Measurements from ENCODE around the gene SLC6A1. TPM values are rescaled to one million over a fixed set of nuclear protein-coding genes. Genes with fewer than 3 reads are reported as not detected.
A peak's percentile ranks its signal among the peaks of the same experiment; 100 is the strongest.

SLC6A1 gene
- 5.3 TPM for total RNA-seq
- 50.0 TPM for polyA plus RNA-seq
- long read RNA-seq, donor 1 = 0 reads
- long read RNA-seq, donor 2, full-length matches to known transcripts = 10 of 10 reads
- long read RNA-seq, donor 2, partial matches to known transcripts = 0 of 10 reads
- long read RNA-seq, donor 2, other reads (novel, unspliced or antisense) = 0 of 10 reads
- long read RNA-seq, donor 3, full-length matches to known transcripts = 3 of 3 reads
- long read RNA-seq, donor 3, partial matches to known transcripts = 0 of 3 reads
- long read RNA-seq, donor 3, other reads (novel, unspliced or antisense) = 0 of 3 reads
- long read RNA-seq, donor 4, full-length matches to known transcripts = 1 of 1 reads
- long read RNA-seq, donor 4, partial matches to known transcripts = 0 of 1 reads
- long read RNA-seq, donor 4, other reads (novel, unspliced or antisense) = 0 of 1 reads
- long read RNA-seq, donor 5, full-length matches to known transcripts = 5 of 5 reads
- long read RNA-seq, donor 5, partial matches to known transcripts = 0 of 5 reads
- long read RNA-seq, donor 5, other reads (novel, unspliced or antisense) = 0 of 5 reads
- long read RNA-seq, donor 6 = 0 reads
- long read RNA-seq, donor 7, full-length matches to known transcripts = 1 of 1 reads
- long read RNA-seq, donor 7, partial matches to known transcripts = 0 of 1 reads
- long read RNA-seq, donor 7, other reads (novel, unspliced or antisense) = 0 of 1 reads
- long read RNA-seq, donor 8, full-length matches to known transcripts = 4 of 4 reads
- long read RNA-seq, donor 8, partial matches to known transcripts = 0 of 4 reads
- long read RNA-seq, donor 8, other reads (novel, unspliced or antisense) = 0 of 4 reads
- long read RNA-seq, donor 9, full-length matches to known transcripts = 2 of 2 reads
- long read RNA-seq, donor 9, partial matches to known transcripts = 0 of 2 reads
- long read RNA-seq, donor 9, other reads (novel, unspliced or antisense) = 0 of 2 reads
- long read RNA-seq, donor 10, full-length matches to known transcripts = 1 of 1 reads
- long read RNA-seq, donor 10, partial matches to known transcripts = 0 of 1 reads
- long read RNA-seq, donor 10, other reads (novel, unspliced or antisense) = 0 of 1 reads

DNA sequence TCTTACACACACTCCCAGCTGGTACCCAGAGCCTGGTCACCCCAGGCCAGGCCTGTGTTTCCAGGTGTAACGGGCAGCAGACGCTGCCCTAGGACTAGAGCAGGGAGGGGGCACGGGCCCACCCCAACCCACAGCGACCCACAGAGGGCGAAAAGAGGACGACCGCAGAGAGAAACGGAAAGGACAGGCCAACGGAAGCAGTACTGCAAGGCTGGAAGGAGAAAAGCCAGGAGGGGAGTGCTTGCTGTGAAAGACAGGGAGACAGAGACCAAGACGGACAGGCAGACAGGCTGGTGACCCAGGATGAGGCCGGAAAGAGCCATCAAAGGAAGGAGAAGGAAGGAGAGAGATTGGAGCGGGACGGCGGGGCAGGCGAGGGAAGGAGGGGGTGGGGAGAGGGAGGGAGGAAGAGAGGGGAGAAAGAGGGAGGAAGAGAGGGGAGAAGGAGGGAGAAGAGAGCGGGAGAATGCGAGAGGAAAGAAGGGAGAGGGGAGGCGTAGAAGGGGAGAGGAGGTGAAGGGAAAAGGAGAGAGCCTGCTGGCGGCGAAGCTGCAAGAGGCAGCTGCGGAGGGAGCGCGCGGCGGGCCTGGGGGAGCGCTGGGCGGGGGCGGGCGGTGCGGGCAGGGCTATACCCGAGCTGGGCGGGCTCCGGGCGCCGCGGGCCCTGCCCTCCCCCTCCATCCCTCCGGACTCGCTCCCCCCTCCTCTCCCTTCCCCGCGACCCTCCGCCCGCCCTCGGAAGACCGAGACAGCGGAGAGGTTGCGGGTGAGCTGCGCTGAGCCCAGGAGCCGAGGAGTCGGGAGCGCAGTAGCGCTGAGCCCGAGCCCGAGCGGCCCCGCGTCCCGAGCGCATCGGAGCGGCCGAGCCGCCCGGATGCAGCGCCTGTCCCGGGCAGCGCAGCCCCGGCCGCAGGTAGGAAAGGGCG is at the start of gene SLC6A1:
SLC6A1 (plus strand) TSS at position 732 of the 926 bp plus-strand sequence. CDS start 24,464 bp downstream, outside the sequence.
- Histone ChIP-seq H3K4me1 (ENCODE audit: control insufficient read depth in 2 of 2, insufficient read depth in 2 of 2, low read length in 2 of 2) (no peaks in the 10 kb centered on the region), H3K4me3 (ENCODE audit: low read length in 2 of 2) (peak within 1 kb of the TSS; percentile 18 to 22), H3K36me3 (ENCODE audit: control insufficient read depth in 2 of 2, insufficient read depth in 2 of 2, low read length in 1 of 2) (no peaks in the 10 kb centered on the region), H3K9me3 (ENCODE audit: control insufficient read depth in 2 of 2, insufficient read depth in 1 of 2, low read length in 1 of 2) (no peaks in the 10 kb centered on the region), H3K27me3 (ENCODE audit: control insufficient read depth in 2 of 2, insufficient read depth in 1 of 2, low read length in 1 of 2) (peaks cover 34 to 56% of the 10 kb centered on the region in 2 donors), H3K27ac (ENCODE audit: low read depth in 1 of 2, low read length in 1 of 2) (no peak within 1 kb of the TSS)
- WGBS = 2% methylated on average over 69 of the region's 69 CpGs
- no peak for DNase-seq (ENCODE audit: low read depth in 6 of 9, low spot score in 9 of 9)

DNA sequence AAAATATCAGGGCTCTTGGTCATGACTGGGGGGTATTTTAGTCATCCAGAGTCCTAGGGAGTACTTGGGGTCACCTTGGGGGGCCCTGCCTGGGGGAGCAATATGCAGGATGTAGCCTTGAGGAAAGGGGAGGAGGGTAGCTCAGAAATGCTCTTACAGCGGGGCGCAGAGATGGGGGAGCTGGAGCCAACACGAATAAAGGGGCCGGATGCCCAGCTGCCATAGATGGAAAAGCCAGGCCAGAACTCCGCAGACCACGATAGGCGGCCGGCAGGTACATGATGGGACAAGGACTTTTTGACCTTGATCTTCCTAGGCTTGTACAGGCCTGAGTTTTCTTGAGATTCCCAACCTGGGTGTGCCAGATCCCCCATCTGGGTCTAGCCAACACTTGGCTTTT is 47.7 kb upstream of the SLC6A1 start:
- Histone ChIP-seq H3K4me1 (ENCODE audit: control insufficient read depth in 2 of 2, insufficient read depth in 2 of 2, low read length in 2 of 2) (no peaks in the 10 kb centered on the region), H3K36me3 (ENCODE audit: control insufficient read depth in 2 of 2, insufficient read depth in 2 of 2, low read length in 1 of 2) (no peaks in the 10 kb centered on the region), H3K27me3 (ENCODE audit: control insufficient read depth in 2 of 2, insufficient read depth in 1 of 2, low read length in 1 of 2) (no peaks in the 10 kb centered on the region), H3K9me3 (ENCODE audit: control insufficient read depth in 2 of 2, insufficient read depth in 1 of 2, low read length in 1 of 2) (no peaks in the 10 kb centered on the region), H3K27ac (ENCODE audit: low read depth in 1 of 2, low read length in 1 of 2) (no peak overlapping the region), H3K4me3 (ENCODE audit: low read length in 2 of 2) (no peak overlapping the region)
- 94% methylated on average over 8 of the region's 8 CpGs for WGBS
- no peak for DNase-seq (ENCODE audit: low read depth in 6 of 9, low spot score in 9 of 9)

GRCh38 chr3:10945683-10946287 is 46.8 kb upstream of the SLC6A1 start:
- Histone ChIP-seq H3K9me3 (ENCODE audit: control insufficient read depth in 2 of 2, insufficient read depth in 1 of 2, low read length in 1 of 2) (no peaks in the 10 kb centered on the region), H3K27me3 (ENCODE audit: control insufficient read depth in 2 of 2, insufficient read depth in 1 of 2, low read length in 1 of 2) (no peaks in the 10 kb centered on the region), H3K4me3 (ENCODE audit: low read length in 2 of 2) (no peak overlapping the region), H3K27ac (ENCODE audit: low read depth in 1 of 2, low read length in 1 of 2) (no peak overlapping the region), H3K36me3 (ENCODE audit: control insufficient read depth in 2 of 2, insufficient read depth in 2 of 2, low read length in 1 of 2) (no peaks in the 10 kb centered on the region), H3K4me1 (ENCODE audit: control insufficient read depth in 2 of 2, insufficient read depth in 2 of 2, low read length in 2 of 2) (no peaks in the 10 kb centered on the region)
- DNase-seq (ENCODE audit: low read depth in 6 of 9, low spot score in 9 of 9) = peak in 8 of 9 donors; percentile 16 to 63 (median 51)
- 47% methylated on average over 8 of the region's 8 CpGs for WGBS

DNA sequence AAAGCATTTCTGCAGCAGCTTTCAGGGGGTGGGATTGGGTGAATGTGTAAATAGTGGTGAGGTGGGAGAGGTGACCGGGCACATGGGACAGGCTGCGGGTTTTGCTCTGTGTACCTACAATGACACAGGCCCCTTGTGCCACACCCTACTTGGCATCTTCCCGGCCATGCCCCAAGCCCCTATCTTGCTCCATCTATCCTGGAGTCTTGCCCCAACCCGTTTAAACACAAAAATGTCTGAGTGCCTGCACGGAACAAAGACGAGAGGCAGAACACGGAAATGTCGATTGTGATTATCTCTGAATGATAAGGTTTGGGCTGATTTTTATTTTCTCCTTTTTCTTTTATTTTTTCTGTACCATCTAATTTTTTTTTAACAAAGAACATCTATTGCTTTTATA is 46.0 kb upstream of the SLC6A1 start:
- H3K4me3 ChIP-seq (ENCODE audit: low read length in 2 of 2) = no peak overlapping the region
- no peaks in the 10 kb centered on the region for H3K4me1 ChIP-seq (ENCODE audit: control insufficient read depth in 2 of 2, insufficient read depth in 2 of 2, low read length in 2 of 2)
- no peaks in the 10 kb centered on the region for H3K9me3 ChIP-seq (ENCODE audit: control insufficient read depth in 2 of 2, insufficient read depth in 1 of 2, low read length in 1 of 2)
- H3K27ac ChIP-seq (ENCODE audit: low read depth in 1 of 2, low read length in 1 of 2) = no peak overlapping the region
- DNase-seq (ENCODE audit: low read depth in 6 of 9, low spot score in 9 of 9) = no peak
- no peaks in the 10 kb centered on the region for H3K27me3 ChIP-seq (ENCODE audit: control insufficient read depth in 2 of 2, insufficient read depth in 1 of 2, low read length in 1 of 2)
- H3K36me3 ChIP-seq (ENCODE audit: control insufficient read depth in 2 of 2, insufficient read depth in 2 of 2, low read length in 1 of 2) = no peaks in the 10 kb centered on the region
- WGBS = 84% methylated on average over 8 of the region's 8 CpGs

GRCh38 chr3:10948326-10948725 is 44.2 kb upstream of the SLC6A1 start:
- WGBS = 65% methylated on average over 6 of the region's 6 CpGs
- Histone ChIP-seq H3K4me3 (ENCODE audit: low read length in 2 of 2) (no peak overlapping the region), H3K9me3 (ENCODE audit: control insufficient read depth in 2 of 2, insufficient read depth in 1 of 2, low read length in 1 of 2) (no peaks in the 10 kb centered on the region), H3K4me1 (ENCODE audit: control insufficient read depth in 2 of 2, insufficient read depth in 2 of 2, low read length in 2 of 2) (no peaks in the 10 kb centered on the region), H3K27ac (ENCODE audit: low read depth in 1 of 2, low read length in 1 of 2) (no peak overlapping the region), H3K36me3 (ENCODE audit: control insufficient read depth in 2 of 2, insufficient read depth in 2 of 2, low read length in 1 of 2) (no peaks in the 10 kb centered on the region), H3K27me3 (ENCODE audit: control insufficient read depth in 2 of 2, insufficient read depth in 1 of 2, low read length in 1 of 2) (no peaks in the 10 kb centered on the region)
- no peak for DNase-seq (ENCODE audit: low read depth in 6 of 9, low spot score in 9 of 9)

GRCh38 chr3:10949197-10949596 is 43.4 kb upstream of the SLC6A1 start:
- H3K9me3 ChIP-seq (ENCODE audit: control insufficient read depth in 2 of 2, insufficient read depth in 1 of 2, low read length in 1 of 2) = no peaks in the 10 kb centered on the region
- no peaks in the 10 kb centered on the region for H3K27me3 ChIP-seq (ENCODE audit: control insufficient read depth in 2 of 2, insufficient read depth in 1 of 2, low read length in 1 of 2)
- no peak for DNase-seq (ENCODE audit: low read depth in 6 of 9, low spot score in 9 of 9)
- no peaks in the 10 kb centered on the region for H3K36me3 ChIP-seq (ENCODE audit: control insufficient read depth in 2 of 2, insufficient read depth in 2 of 2, low read length in 1 of 2)
- no peak overlapping the region for H3K27ac ChIP-seq (ENCODE audit: low read depth in 1 of 2, low read length in 1 of 2)
- H3K4me1 ChIP-seq (ENCODE audit: control insufficient read depth in 2 of 2, insufficient read depth in 2 of 2, low read length in 2 of 2) = no peaks in the 10 kb centered on the region
- no peak overlapping the region for H3K4me3 ChIP-seq (ENCODE audit: low read length in 2 of 2)
- 89% methylated on average over 19 of the region's 19 CpGs for WGBS

GRCh38 chr3:10950476-10951294 is 41.9 kb upstream of the SLC6A1 start:
- Histone ChIP-seq H3K9me3 (ENCODE audit: control insufficient read depth in 2 of 2, insufficient read depth in 1 of 2, low read length in 1 of 2) (no peaks in the 10 kb centered on the region), H3K4me1 (ENCODE audit: control insufficient read depth in 2 of 2, insufficient read depth in 2 of 2, low read length in 2 of 2) (no peaks in the 10 kb centered on the region), H3K36me3 (ENCODE audit: control insufficient read depth in 2 of 2, insufficient read depth in 2 of 2, low read length in 1 of 2) (no peaks in the 10 kb centered on the region), H3K4me3 (ENCODE audit: low read length in 2 of 2) (no peak overlapping the region), H3K27ac (ENCODE audit: low read depth in 1 of 2, low read length in 1 of 2) (no peak overlapping the region), H3K27me3 (ENCODE audit: control insufficient read depth in 2 of 2, insufficient read depth in 1 of 2, low read length in 1 of 2) (no peaks in the 10 kb centered on the region)
- whole genome bisulfite sequencing = 61% methylated on average over 12 of the region's 12 CpGs
- no peak for DNase-seq (ENCODE audit: low read depth in 6 of 9, low spot score in 9 of 9)
